MM.1S (cell line): ENCODE measurements around the gene CPA3.

Experiments used
- DNase-seq: peaks from one replicate; pipeline ENCODE4 v3.0.0-alpha.2; 2015
- H2AFZ ChIP-seq: fragments of 300-600 bp; sonication (generic); 2 replicates; pipeline ENCODE4 v1.6.0; 2016; ENCODE audit warnings: antibody characterized with exemption, low read length
- H3F3A ChIP-seq: fragments of 300-600 bp; sonication (generic); 2 replicates; pipeline ENCODE4 v1.6.1; 2016; ENCODE audit warnings: mild to moderate bottlenecking, antibody characterized with exemption, low read length, moderate library complexity, mixed read lengths; ENCODE audit not compliant: insufficient read depth
- H3K27ac ChIP-seq: fragments of 300-600 bp; sonication (generic); 2 replicates; pipeline ENCODE4 v1.5.1; 2016; ENCODE audit warnings: mild to moderate bottlenecking, low read length
- H3K27me3 ChIP-seq: fragments of 300-600 bp; sonication (generic); replicated peaks from 2 replicates; pipeline ENCODE4 v1.6.0; 2016; ENCODE audit warnings: low read length; ENCODE audit not compliant: insufficient read depth
- H3K36me3 ChIP-seq: fragments of 300-600 bp; sonication (generic); replicated peaks from 2 replicates; pipeline ENCODE4 v1.6.1; 2016; ENCODE audit warnings: mild to moderate bottlenecking, low read length, mixed read lengths; ENCODE audit not compliant: insufficient read depth
- H3K4me1 ChIP-seq: fragments of 300-600 bp; sonication (generic); 2 replicates; pipeline ENCODE4 v1.6.1; 2016; ENCODE audit warnings: low read length, mixed read lengths
- H3K4me2 ChIP-seq: fragments of 300-600 bp; sonication (generic); 2 replicates; pipeline ENCODE4 v1.6.0; 2016; ENCODE audit warnings: low read depth, low read length
- H3K4me3 ChIP-seq: fragments of 300-600 bp; sonication (generic); 2 replicates; pipeline ENCODE4 v1.5.1; 2016; ENCODE audit warnings: low read length, mixed read lengths
- H3K79me2 ChIP-seq: fragments of 300-600 bp; sonication (generic); 2 replicates; pipeline ENCODE4 v1.6.1; 2016; ENCODE audit warnings: mixed run types, low read length, mixed read lengths
- H3K9ac ChIP-seq: fragments of 300-600 bp; sonication (generic); 2 replicates; pipeline ENCODE4 v1.6.1; 2016; ENCODE audit warnings: low read length, mixed read lengths
- H3K9me2 ChIP-seq: fragments of 300-600 bp; sonication (generic); replicated peaks from 2 replicates; pipeline ENCODE4 v1.6.1; 2016; ENCODE audit warnings: mild to moderate bottlenecking, low read length, mixed read lengths; ENCODE audit not compliant: insufficient read depth
- H3K9me3 ChIP-seq: fragments of 300-600 bp; sonication (generic); replicated peaks from 2 replicates; pipeline ENCODE4 v1.6.1; 2016; ENCODE audit warnings: mild to moderate bottlenecking, low read length, mixed read lengths; ENCODE audit not compliant: insufficient read depth
- H4K20me1 ChIP-seq: fragments of 300-600 bp; sonication (generic); 2 replicates; pipeline ENCODE4 v1.6.1; 2016; ENCODE audit warnings: mild to moderate bottlenecking, low read length, moderate library complexity, mixed read lengths; ENCODE audit not compliant: insufficient read depth
- CTCF ChIP-seq: fragments of 300-600 bp; sonication (generic); IDR thresholded peaks from 2 replicates; pipeline ENCODE4 v1.5.1; 2016; ENCODE audit warnings: antibody characterized with exemption, low read length, mixed read lengths
- EZH2 ChIP-seq: fragments of 300-600 bp; sonication (generic); optimal IDR thresholded peaks from 2 replicates; pipeline ENCODE3; 2017; ENCODE audit warnings: low read depth, mild to moderate bottlenecking, antibody characterized with exemption, low read length, mixed read lengths
- EZH2phosphoT487 ChIP-seq: fragments of 300-600 bp; sonication (generic); IDR thresholded peaks from 2 replicates; pipeline ENCODE4 v1.6.1; 2018; ENCODE audit warnings: antibody characterized with exemption, low read length

Gene CPA3

DNA sequence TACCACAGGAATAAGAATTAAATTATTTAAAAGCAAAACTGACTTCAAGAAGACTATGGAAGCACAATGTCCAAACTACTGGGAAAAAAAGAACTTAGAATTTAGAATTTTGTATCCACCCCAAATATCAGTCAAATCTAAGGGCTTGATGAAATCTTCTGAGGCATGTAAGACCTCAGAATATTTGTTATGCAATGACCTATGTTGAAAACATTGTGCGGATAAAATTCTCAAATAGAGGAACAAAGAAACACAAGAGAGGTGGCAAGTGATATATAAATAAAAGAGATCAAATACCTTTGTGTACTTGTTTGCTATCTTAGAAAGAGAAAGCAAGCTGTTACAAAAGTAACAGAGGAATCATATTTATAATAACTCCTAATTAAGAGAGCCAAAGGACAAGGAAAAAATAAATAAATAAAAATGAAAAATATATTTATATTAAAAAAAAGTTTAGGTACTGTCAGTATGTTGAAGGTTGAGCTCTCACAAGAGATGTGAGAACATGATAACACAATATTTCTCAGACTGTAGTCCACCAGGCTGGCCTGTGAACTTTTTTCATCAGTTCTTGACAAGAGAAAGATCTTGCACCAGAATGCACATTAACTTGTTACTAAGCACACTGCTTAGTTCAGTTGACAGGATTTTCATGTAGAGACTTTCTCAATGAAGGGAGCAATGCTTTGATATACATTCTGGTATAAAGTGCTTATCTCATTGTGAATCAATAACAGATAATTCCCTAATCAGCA, 50.0 kb downstream of the CPA3 start:
- Histone ChIP-seq H3K27me3 (no peaks in the 10 kb centered on the region), H3F3A (no peaks in the 10 kb centered on the region), H3K4me2 (no peak overlapping the region), H3K4me1 (no peaks in the 10 kb centered on the region; the same call in 1 of the 2 replicates), H2AFZ (no peak overlapping the region), H4K20me1 (no peaks in the 10 kb centered on the region), H3K9ac (no peak overlapping the region), H3K79me2 (no peaks in the 10 kb centered on the region), H3K9me2 (no peaks in the 10 kb centered on the region), H3K36me3 (no peaks in the 10 kb centered on the region), H3K9me3 (no peaks in the 10 kb centered on the region), H3K4me3 (no peak overlapping the region), H3K27ac (no peak overlapping the region)
- TF ChIP-seq EZH2 (no peak), EZH2phosphoT487 (no peak), CTCF (no peak)
- DNase-seq = no peak

DNA sequence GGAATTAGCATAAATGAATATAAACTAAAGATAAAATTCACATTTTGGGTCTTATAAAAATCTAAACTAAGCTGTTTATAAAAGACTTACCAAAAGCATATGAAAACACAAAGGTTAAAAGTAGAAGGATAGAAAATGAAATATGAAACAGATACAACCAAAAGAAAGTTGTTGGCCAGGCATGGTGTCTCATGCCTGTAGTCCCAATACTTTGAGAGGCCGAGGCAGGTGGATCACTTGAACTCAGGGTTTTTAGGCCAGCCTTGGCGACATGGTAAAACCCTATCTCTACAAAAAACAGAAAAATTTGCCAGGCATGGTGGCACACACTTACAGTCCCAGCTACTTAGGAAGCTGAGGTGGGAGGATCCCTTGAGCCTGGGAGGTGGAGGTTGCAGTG, 51.0 kb downstream of the CPA3 start:
- H3K4me2 ChIP-seq = no peak overlapping the region
- no peak overlapping the region for H3K9ac ChIP-seq
- no peaks in the 10 kb centered on the region for H3K9me3 ChIP-seq
- H3K27me3 ChIP-seq = no peaks in the 10 kb centered on the region
- no peaks in the 10 kb centered on the region; the same call in 1 of the 2 replicates for H3K4me1 ChIP-seq
- no peaks in the 10 kb centered on the region for H3F3A ChIP-seq
- peak; percentile 18 for DNase-seq
- no peak overlapping the region for H2AFZ ChIP-seq
- H3K79me2 ChIP-seq = no peaks in the 10 kb centered on the region
- no peaks in the 10 kb centered on the region for H3K9me2 ChIP-seq
- TF ChIP-seq EZH2 = no peak
- TF ChIP-seq CTCF = no peak
- no peak for TF ChIP-seq EZH2phosphoT487
- no peak overlapping the region for H3K4me3 ChIP-seq
- no peaks in the 10 kb centered on the region for H3K36me3 ChIP-seq
- H4K20me1 ChIP-seq = no peaks in the 10 kb centered on the region
- H3K27ac ChIP-seq = no peak overlapping the region

DNA sequence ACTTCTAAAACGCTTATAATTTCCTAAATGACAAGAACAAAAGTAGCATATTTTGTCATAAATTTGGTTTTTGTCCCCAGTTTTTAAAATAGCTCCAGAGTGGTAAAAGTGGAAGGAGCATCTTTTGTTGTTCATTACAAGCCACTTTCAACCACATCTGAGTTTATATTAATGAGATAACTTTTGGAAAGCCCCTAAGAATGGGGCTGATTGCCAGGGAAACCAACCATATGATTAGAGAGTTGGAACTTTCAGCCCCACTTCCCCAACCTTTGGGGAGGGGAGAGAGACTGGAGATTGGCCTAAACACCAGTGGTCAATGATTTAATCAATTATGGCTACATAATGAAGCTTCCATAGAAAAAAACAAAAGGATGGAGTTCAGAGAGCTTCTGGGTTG, 57.4 kb downstream of the CPA3 start:
- no peak overlapping the region for H2AFZ ChIP-seq

More for the DNA sequence above, 57.4 kb downstream of the CPA3 start:
- H3K9me3 ChIP-seq = no peaks in the 10 kb centered on the region
- no peaks in the 10 kb centered on the region for H3F3A ChIP-seq
- H3K36me3 ChIP-seq = no peaks in the 10 kb centered on the region
- no peaks in the 10 kb centered on the region for H3K9me2 ChIP-seq
- TF ChIP-seq EZH2phosphoT487 (no peak), EZH2 (no peak), CTCF (no peak)
- no peaks in the 10 kb centered on the region for H3K27me3 ChIP-seq
- peak; percentile 19 for DNase-seq
- H4K20me1 ChIP-seq = no peaks in the 10 kb centered on the region
- no peaks in the 10 kb centered on the region for H3K79me2 ChIP-seq
- no peak overlapping the region for H3K4me3 ChIP-seq
- no peak overlapping the region for H3K4me2 ChIP-seq
- no peak overlapping the region for H3K27ac ChIP-seq
- H3K9ac ChIP-seq = no peak overlapping the region
- peaks cover 15% of the 10 kb centered on the region for H3K4me1 ChIP-seq
